Lower leg skin (tissue), 4 donors: Measurements from ENCODE around the gene TSPEAR. TPM values are rescaled to one million over a fixed set of nuclear protein-coding genes. Genes with fewer than 3 reads are reported as not detected.

Source experiments
- DNase-seq, 2 donors: peaks; one replicate each; pipeline ENCODE4 v3.0.0-alpha.2; 2019; ENCODE audit warnings: low spot score in 2 of 2
- H3K4me3 ChIP-seq: fragments of 200-600 bp; sonication (generic); 2 replicates; pipeline ENCODE4 v1.5.1; 2017; ENCODE audit warnings: mild to moderate bottlenecking, low read depth; ENCODE audit not compliant: poor library complexity, severe bottlenecking
- CTCF ChIP-seq, 3 donors: fragments of 450-650 bp; IDR thresholded peaks; one replicate each; pipeline ENCODE4 v1.5.1; 2016; ENCODE audit warnings: antibody characterized with exemption in 3 of 3, mild to moderate bottlenecking in 3 of 3, moderate library complexity in 2 of 3
- POLR2A ChIP-seq, 2 donors: fragments of 450-650 bp; IDR thresholded peaks; one replicate each; pipeline ENCODE4 v1.6.1; 2016 to 2017; ENCODE audit warnings: antibody characterized with exemption in 2 of 2, mild to moderate bottlenecking in 1 of 2, moderate library complexity in 1 of 2
- WGBS, 2 donors: methylation state at CpG; one replicate each; pipeline ENCODE4 v1.1.5; 2018; 5-methylcytosine and 5-hydroxymethylcytosine counted together
- intact Hi-C: fragments of 100-400 bp; cut with DNase I; formaldehyde crosslinking; loops from one replicate; pipeline ENCODE4 v1.15.0; 2023; ENCODE audit warnings: low total_unique reads
- total RNA-seq, 4 donors: library from RNA; depleted of rRNA; stranded (reverse); fragments of >200 nt; gene quantifications; one replicate each; pipeline ENCODE4 v1.1.0, GENCODE V29; 2016

Gene TSPEAR
- total RNA-seq, 4 donors from 2014 or later = 0.06 TPM; not detected in 3

GRCh38 chr21:44448651-44449131, 262.7 kb downstream of the TSPEAR start:
- DNase-seq = peak in 1 of 2 donors; percentile 59
- H3K4me3 ChIP-seq = no peak overlapping the region
- intact Hi-C loops = no loop called here
- TF ChIP-seq POLR2A (IDR thresholded peaks at IDR 0.05) = no peak
- TF ChIP-seq CTCF (IDR thresholded peaks at IDR 0.05) = no peak
- 48 to 64% methylated on average over 10 to 13 of the region's 13 CpGs for WGBS, 2 donors

Other genes with a start within 250 kb of the TSPEAR start
- 1 to 10 TPM in 1 of 4 donors, not detected in 3; 3.0 TPM for gene KRTAP10-1, start 171.4 kb downstream of the TSPEAR start, total RNA-seq
- 1 to 10 TPM in 1 of 4 donors, not detected in 3; 9.3 TPM for gene KRTAP10-2, start 160.1 kb downstream of the TSPEAR start, total RNA-seq
- 1 to 10 TPM in 1 of 4 donors, not detected in 3; 4.8 TPM for gene KRTAP10-3, start 152.8 kb downstream of the TSPEAR start, total RNA-seq
- 1 to 10 TPM in 1 of 4 donors, not detected in 3; 6.3 TPM for gene KRTAP10-4, start 137.8 kb downstream of the TSPEAR start, total RNA-seq
- 1 to 10 TPM in 1 of 4 donors, not detected in 3; 6.1 TPM for gene KRTAP10-5, start 131.0 kb downstream of the TSPEAR start, total RNA-seq
- gene KRTAP10-6, start 119.1 kb downstream of the TSPEAR start, total RNA-seq = 1 to 10 TPM in 1 of 4 donors, not detected in 3; 1.3 TPM
- 10 to 100 TPM in 1 of 4 donors, 1 to 10 TPM in 1, not detected in 2; 2.4 to 11.0 TPM for gene KRTAP10-7, start 111.0 kb downstream of the TSPEAR start, total RNA-seq
- 1 to 10 TPM in 1 of 4 donors, not detected in 3; 4.6 TPM for gene KRTAP10-8, start 99.5 kb downstream of the TSPEAR start, total RNA-seq
- 1 to 10 TPM in 1 of 4 donors, not detected in 3; 4.7 TPM for gene KRTAP10-9, start 84.5 kb downstream of the TSPEAR start, total RNA-seq
- gene KRTAP10-10, start 74.2 kb downstream of the TSPEAR start, total RNA-seq = 1 to 10 TPM in 1 of 4 donors, not detected in 3; 5.3 TPM
- gene KRTAP10-11, start 65.2 kb downstream of the TSPEAR start, total RNA-seq = 1 to 10 TPM in 1 of 4 donors, not detected in 3; 6.5 TPM
- not detected for gene KRTAP12-4, start 56.9 kb downstream of the TSPEAR start, total RNA-seq
- gene KRTAP12-3, start 53.6 kb downstream of the TSPEAR start, total RNA-seq = 10 to 100 TPM in 1 of 4 donors, not detected in 3; 13.2 TPM
- 10 to 100 TPM in 1 of 4 donors, not detected in 3; 17.5 TPM for gene KRTAP12-2, start 44.6 kb downstream of the TSPEAR start, total RNA-seq
- gene KRTAP12-1, start 29.4 kb downstream of the TSPEAR start, total RNA-seq = 10 to 100 TPM in 1 of 4 donors, not detected in 3; 12.3 TPM
- 1 to 10 TPM in 1 of 4 donors, not detected in 3; 2.1 TPM for gene KRTAP10-12, start 14.4 kb downstream of the TSPEAR start, total RNA-seq
- 10 to 100 TPM; 37.2 to 61.8 (median 49.8) TPM for gene UBE2G2, start 90.2 kb upstream of the TSPEAR start, total RNA-seq
- 10 to 100 TPM; 35.6 to 52.6 (median 42.5) TPM for gene SUMO3, start 106.5 kb upstream of the TSPEAR start, total RNA-seq
- 100 to 1,000 TPM; 110 to 193 (median 133) TPM for gene PTTG1IP, start 162.1 kb upstream of the TSPEAR start, total RNA-seq
- gene ITGB2, start 209.3 kb upstream of the TSPEAR start, total RNA-seq = 10 to 100 TPM; 18.4 to 40.7 (median 20.4) TPM
- 10 to 100 TPM; 19.0 to 36.4 (median 31.6) TPM for gene SLX9, start 228.5 kb upstream of the TSPEAR start, total RNA-seq